Sigmoid colon (tissue), 7 donors: ENCODE data around the gene ARHGEF5. TPM values are rescaled to one million over a fixed set of nuclear protein-coding genes. Genes with fewer than 3 reads are reported as not detected.

Experiments used
- DNase-seq: peaks from one replicate; pipeline ENCODE4 v3.0.0-alpha.2; 2019
- H3K27ac ChIP-seq, 4 donors: fragments of 200-600 bp; sonication (generic); one replicate each; pipeline ENCODE4 v1.5.1; 2016 to 2019; ENCODE audit warnings: mild to moderate bottlenecking in 1 of 4
- H3K27me3 ChIP-seq, 3 donors: fragments of 200-600 bp; sonication (generic); one replicate each; pipeline ENCODE4 v1.5.1; 2019; ENCODE audit warnings: mild to moderate bottlenecking in 1 of 3
- H3K36me3 ChIP-seq, 4 donors: fragments of 200-600 bp; sonication (generic); one replicate each; pipeline ENCODE4 v1.5.1; 2016 to 2019
- H3K4me1 ChIP-seq, 4 donors: fragments of 200-600 bp; sonication (generic); one replicate each; pipeline ENCODE4 v1.5.1; 2017 to 2019
- H3K4me3 ChIP-seq, 4 donors: fragments of 200-600 bp; sonication (generic); one replicate each; pipeline ENCODE4 v1.5.1; 2017 to 2019; ENCODE audit warnings: mild to moderate bottlenecking in 2 of 4, moderate library complexity in 1 of 4
- H3K9me3 ChIP-seq, 4 donors: fragments of 200-600 bp in 3 of 4; sonication (generic) in 3 of 4; one replicate each; pipeline versions ENCODE4 v1.5.1 to v1.6.1; 2013 to 2019
- EP300 ChIP-seq, 4 donors: sonication (generic); formaldehyde crosslinking; IDR thresholded peaks; one replicate each; pipeline ENCODE4 v1.6.1; 2017; ENCODE audit warnings: antibody characterized with exemption in 4 of 4
- POLR2A ChIP-seq, 2 donors: fragments of 450-650 bp; IDR thresholded peaks; one replicate each; pipeline ENCODE4 v1.6.1; 2016; ENCODE audit warnings: antibody characterized with exemption in 2 of 2, mild to moderate bottlenecking in 2 of 2, moderate library complexity in 2 of 2
- POLR2AphosphoS5 ChIP-seq, 4 donors: sonication (generic); formaldehyde crosslinking; IDR thresholded peaks; one replicate each; pipeline ENCODE4 v1.6.1; 2017; ENCODE audit warnings: antibody characterized with exemption in 4 of 4
- WGBS, 2 donors: extraction: QIAGEN DNeasy Blood & Tissue Kit; methylation state at CpG; one replicate each; pipeline ENCODE4 v1.1.7; 2013; 5-methylcytosine and 5-hydroxymethylcytosine counted together
- intact Hi-C: fragments of 100-400 bp; cut with DNase I; formaldehyde crosslinking; loops from one replicate; pipeline ENCODE4 v1.15.1; 2023
- polyA plus RNA-seq, 3 donors: library from polyadenylated mRNA; stranded (reverse); fragments of 200-250 nt; gene quantifications; one replicate each; pipeline ENCODE4 v1.2.3, GENCODE V29; 2013
- total RNA-seq, 4 donors: library from RNA; depleted of rRNA; stranded (reverse); fragments of >200 nt; gene quantifications; one replicate each; pipeline ENCODE4 v1.1.0, GENCODE V29; 2016
- TF ChIP-seq, protein P1 (sequence below), 4 experiments: fragments of 450-650 bp in 3 of 4; fragments of 200-600 bp in 1 of 4; IDR thresholded peaks; one replicate each; pipeline ENCODE4 v1.5.1; 2016 to 2019; ENCODE audit warnings: antibody characterized with exemption in 4 of 4, mild to moderate bottlenecking in 3 of 4, moderate library complexity in 2 of 4
- donor health status: healthy with polysubstance abuse.
- donor health status: Bipolar disorder and iron deficiency.
- donor health status: healthy.

ARHGEF5 gene
- total and polyA plus RNA-seq, 7 donors, result 4.9 to 47.6 (median 10.9) TPM

DNA sequence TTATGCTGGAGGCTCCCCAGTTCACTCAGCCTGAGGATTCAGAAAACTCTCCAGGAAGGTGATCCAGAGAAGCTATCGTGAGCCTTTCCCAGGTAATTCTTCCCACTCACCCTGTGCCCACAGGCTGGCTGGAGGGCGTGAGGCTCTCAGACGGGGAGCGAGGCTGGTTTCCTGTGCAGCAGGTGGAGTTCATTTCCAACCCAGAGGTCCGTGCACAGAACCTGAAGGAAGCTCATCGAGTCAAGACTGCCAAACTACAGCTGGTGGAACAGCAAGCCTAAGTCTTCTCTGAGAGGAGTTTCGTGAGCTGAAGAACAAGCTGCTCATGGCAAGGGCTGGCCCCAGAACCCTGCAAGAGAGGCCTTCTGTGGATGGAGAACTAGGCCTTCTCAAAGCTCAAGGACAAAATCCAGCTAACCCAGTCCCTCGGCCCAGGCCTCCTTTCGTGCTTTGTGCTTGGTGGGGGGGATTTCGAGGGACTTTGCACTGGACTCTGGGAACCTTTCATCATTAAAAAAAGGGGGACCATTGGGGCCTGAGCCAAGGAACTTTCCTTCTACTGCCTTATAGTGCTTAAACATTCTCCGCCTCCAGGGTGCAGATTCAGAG is 24.7 kb downstream of the ARHGEF5 start:
- Histone ChIP-seq H3K27me3 (no peaks in the 10 kb centered on the region), H3K27ac (no peak overlapping the region), H3K9me3 (no peaks in the 10 kb centered on the region), H3K36me3 (peaks cover 0 to 21% (median 9%) of the 10 kb centered on the region in 4 donors), H3K4me3 (no peak overlapping the region), H3K4me1 (peaks cover 0 to 13% (median 9%) of the 10 kb centered on the region in 4 donors)
- 95 to 97% methylated on average over 11 of the region's 11 CpGs for WGBS, 2 donors
- no peak for DNase-seq
- intact Hi-C loops, result no loop called here
- TF ChIP-seq, protein P1, sequence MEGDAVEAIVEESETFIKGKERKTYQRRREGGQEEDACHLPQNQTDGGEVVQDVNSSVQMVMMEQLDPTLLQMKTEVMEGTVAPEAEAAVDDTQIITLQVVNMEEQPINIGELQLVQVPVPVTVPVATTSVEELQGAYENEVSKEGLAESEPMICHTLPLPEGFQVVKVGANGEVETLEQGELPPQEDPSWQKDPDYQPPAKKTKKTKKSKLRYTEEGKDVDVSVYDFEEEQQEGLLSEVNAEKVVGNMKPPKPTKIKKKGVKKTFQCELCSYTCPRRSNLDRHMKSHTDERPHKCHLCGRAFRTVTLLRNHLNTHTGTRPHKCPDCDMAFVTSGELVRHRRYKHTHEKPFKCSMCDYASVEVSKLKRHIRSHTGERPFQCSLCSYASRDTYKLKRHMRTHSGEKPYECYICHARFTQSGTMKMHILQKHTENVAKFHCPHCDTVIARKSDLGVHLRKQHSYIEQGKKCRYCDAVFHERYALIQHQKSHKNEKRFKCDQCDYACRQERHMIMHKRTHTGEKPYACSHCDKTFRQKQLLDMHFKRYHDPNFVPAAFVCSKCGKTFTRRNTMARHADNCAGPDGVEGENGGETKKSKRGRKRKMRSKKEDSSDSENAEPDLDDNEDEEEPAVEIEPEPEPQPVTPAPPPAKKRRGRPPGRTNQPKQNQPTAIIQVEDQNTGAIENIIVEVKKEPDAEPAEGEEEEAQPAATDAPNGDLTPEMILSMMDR (IDR thresholded peaks at IDR 0.05), result no peak
- TF ChIP-seq POLR2A (IDR thresholded peaks at IDR 0.05) (no peak), POLR2AphosphoS5 (IDR thresholded peaks at IDR 0.05) (no peak)

- no peaks in the 10 kb centered on the region for H3K9me3 ChIP-seq
- intact Hi-C loops, result no loop called here
Observed at GRCh38 chr7:144384071-144384470, 28.9 kb downstream of the ARHGEF5 start.

GRCh38 chr7:144384555-144385245 is 29.5 kb downstream of the ARHGEF5 start:
- H3K27ac ChIP-seq, result peak overlapping the region in 3 of 4 donors; percentile 22 to 55 (median 54)

More at GRCh38 chr7:144384071-144384470, 28.9 kb downstream of the ARHGEF5 start:
- Histone ChIP-seq H3K36me3 (peaks cover 0 to 11% (median 2%) of the 10 kb centered on the region in 4 donors), H3K4me3 (no peak overlapping the region), H3K27ac (peak overlapping the region in 3 of 4 donors; percentile 22 to 55 (median 54)), H3K4me1 (peaks cover 0 to 21% (median 15%) of the 10 kb centered on the region in 4 donors), H3K27me3 (no peaks in the 10 kb centered on the region)
- peak; percentile 17 for DNase-seq
- TF ChIP-seq POLR2A (IDR thresholded peaks at IDR 0.05) (no peak), EP300 (IDR thresholded peaks at IDR 0.05) (no peak), POLR2AphosphoS5 (IDR thresholded peaks at IDR 0.05) (no peak)
- TF ChIP-seq, protein P1 (IDR thresholded peaks at IDR 0.05), result no peak
- WGBS, 2 donors, result 12 to 51% methylated on average over 4 of the region's 4 CpGs

GRCh38 chr7:144386741-144387140 is 31.5 kb downstream of the ARHGEF5 start:
- Histone ChIP-seq H3K27me3 (no peaks in the 10 kb centered on the region), H3K4me1 (peaks cover 0 to 46% (median 37%) of the 10 kb centered on the region in 4 donors), H3K27ac (peak overlapping the region in 2 of 4 donors; percentile 44 to 81), H3K4me3 (no peak overlapping the region), H3K9me3 (no peaks in the 10 kb centered on the region), H3K36me3 (no peaks in the 10 kb centered on the region)
- no peak for TF ChIP-seq POLR2A (IDR thresholded peaks at IDR 0.05)
- TF ChIP-seq, protein P1 (IDR thresholded peaks at IDR 0.05), result no peak
- TF ChIP-seq EP300 (IDR thresholded peaks at IDR 0.05), result no peak
- no peak for TF ChIP-seq POLR2AphosphoS5 (IDR thresholded peaks at IDR 0.05)
- intact Hi-C loops, result no loop called here
- DNase-seq, result no peak

More at GRCh38 chr7:144384555-144385245, 29.5 kb downstream of the ARHGEF5 start:
- no peak overlapping the region for H3K4me3 ChIP-seq
- no peaks in the 10 kb centered on the region for H3K9me3 ChIP-seq
- TF ChIP-seq EP300 (IDR thresholded peaks at IDR 0.05), result no peak
- TF ChIP-seq POLR2A (IDR thresholded peaks at IDR 0.05), result no peak
- TF ChIP-seq, protein P1 (IDR thresholded peaks at IDR 0.05), result no peak
- no peak for TF ChIP-seq POLR2AphosphoS5 (IDR thresholded peaks at IDR 0.05)
- 22 to 66% methylated on average over 12 of the region's 12 CpGs for WGBS, 2 donors
- H3K27me3 ChIP-seq, result no peaks in the 10 kb centered on the region
- peak; percentile 65 for DNase-seq
- H3K36me3 ChIP-seq, result peaks cover 0 to 5% (median under 1%) of the 10 kb centered on the region in 4 donors
- intact Hi-C loops, result no loop called here
- peaks cover 0 to 26% (median 18%) of the 10 kb centered on the region in 4 donors for H3K4me1 ChIP-seq
